Measurements from ENCODE around the gene NR0B2. TPM values are rescaled to one million over a fixed set of nuclear protein-coding genes. Genes with fewer than 3 reads are reported as not detected.
A peak's percentile ranks its signal among the peaks of the same experiment; 100 is the strongest.

The NR0B2 gene
- total and polyA plus RNA-seq, 2 of the 13 experiments (the other 11 are each of a cell fraction or from before 2014, with no cell fraction given) = 72.5 to 133 TPM

DNA sequence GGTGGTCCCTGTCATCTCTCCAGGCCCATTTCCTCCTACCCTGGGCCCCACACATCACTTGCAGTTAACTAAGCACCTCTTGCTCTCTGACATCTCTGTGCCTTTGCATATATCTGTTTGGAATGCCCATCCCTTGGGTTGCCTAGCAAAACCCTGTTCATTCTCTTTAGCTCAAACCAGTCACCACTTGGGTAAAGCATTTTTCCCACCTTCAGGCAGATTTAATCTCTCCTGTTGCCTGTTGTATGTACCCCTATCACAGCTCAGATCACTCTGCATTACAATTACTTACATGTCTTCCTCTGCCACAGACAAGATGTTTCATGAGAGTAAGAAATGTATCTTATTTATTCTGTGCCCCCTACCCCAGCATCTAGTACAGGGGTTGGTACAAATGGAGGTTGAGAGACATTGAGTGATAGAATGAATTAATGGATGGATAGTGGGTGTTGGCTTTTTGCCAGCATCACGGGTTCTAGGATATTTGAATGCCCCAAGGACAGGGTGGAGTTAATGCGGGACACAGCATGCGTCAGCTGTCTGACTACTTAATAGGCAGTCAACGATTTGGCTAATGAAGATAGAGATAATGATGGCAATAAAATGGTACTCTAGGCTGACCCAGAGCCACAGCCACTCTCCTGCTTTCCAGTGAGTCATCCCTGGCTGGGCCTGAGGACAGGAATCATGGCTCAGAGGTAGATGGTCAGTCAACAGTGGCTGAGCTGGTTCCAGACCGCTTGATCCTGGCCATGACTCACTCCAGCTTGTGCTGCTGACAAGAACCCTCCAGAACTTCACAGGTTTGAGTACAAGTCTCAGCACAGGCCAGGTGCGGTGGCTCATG lies 6.5 kb downstream of the NR0B2 start:
- Histone ChIP-seq H4K20me1 (ENCODE audit: insufficient read depth, low read length) (peaks cover 9% of the 10 kb centered on the region; the same call in 1 of the 2 replicates), H3K36me3 (replicated peaks in 1 of 2; ENCODE audit: control insufficient read depth in 1 of 2, insufficient read depth in 2 of 2, low read length in 2 of 2) (peaks cover 3 to 8% of the 10 kb centered on the region in 2 experiments; a peak in 3 of 5 replicates), H3K79me2 (ENCODE audit: insufficient read depth, low read length) (peaks cover 16% of the 10 kb centered on the region), H3K4me3 (replicated peaks in 1 of 3; ENCODE audit: insufficient read depth in 1 of 3, low read depth in 2 of 3, low read length in 3 of 3) (no peak overlapping the region), H2AFZ (ENCODE audit: low read length) (no peak overlapping the region), H3K4me2 (ENCODE audit: low read depth, low read length) (no peak overlapping the region), H3K9ac (ENCODE audit: insufficient read depth, low read depth, low read length) (no peak overlapping the region), H3K4me1 (ENCODE audit: insufficient read depth, low read length) (peaks cover 73% of the 10 kb centered on the region), H3K27ac (ENCODE audit: extremely low read length, insufficient read depth, low read length) (peak overlapping the region; percentile 22), H3K9me3 (ENCODE audit: low read length) (no peaks in the 10 kb centered on the region), H3K27me3 (ENCODE audit: control insufficient read depth in 1 of 2, insufficient read depth in 2 of 2, low read length in 2 of 2) (no peaks in the 10 kb centered on the region; a peak in 1 of 5 replicates)
- DNase-seq (ENCODE audit: low spot score) = peak; percentile 77
- in situ Hi-C loops (cut with HindIII; ENCODE audit: extremely low pct_ligation_motif_present, low pct_unique_long_range_greater_than_20kb) = no loop called here
- ChIA-PET POLR2A (interaction anchor here (0.7 to 11.5 kb wide), 8 partner anchors 8 to 89 kb away, joined by 3 to 371 read pairs (median 4); partner anchors contain the start of genes GPATCH3 and GPN2), CTCF (ENCODE audit: low intra/inter-chr PET ratio, low total read pairs) (no interaction called here)
- no TSS peak for BruUV-seq (replicated peaks)
- intact Hi-C loops (cut with micrococcal nuclease; ENCODE audit: unreplicated experiment) = no loop called here
- WGBS (ENCODE audit: low lambda C conversion rate) = 53% methylated on average over 6 of the region's 6 CpGs
- peak; percentile 18 for FAIRE-seq
- ATAC-seq = peak; percentile 61
- TF ChIP-seq, protein P1, sequence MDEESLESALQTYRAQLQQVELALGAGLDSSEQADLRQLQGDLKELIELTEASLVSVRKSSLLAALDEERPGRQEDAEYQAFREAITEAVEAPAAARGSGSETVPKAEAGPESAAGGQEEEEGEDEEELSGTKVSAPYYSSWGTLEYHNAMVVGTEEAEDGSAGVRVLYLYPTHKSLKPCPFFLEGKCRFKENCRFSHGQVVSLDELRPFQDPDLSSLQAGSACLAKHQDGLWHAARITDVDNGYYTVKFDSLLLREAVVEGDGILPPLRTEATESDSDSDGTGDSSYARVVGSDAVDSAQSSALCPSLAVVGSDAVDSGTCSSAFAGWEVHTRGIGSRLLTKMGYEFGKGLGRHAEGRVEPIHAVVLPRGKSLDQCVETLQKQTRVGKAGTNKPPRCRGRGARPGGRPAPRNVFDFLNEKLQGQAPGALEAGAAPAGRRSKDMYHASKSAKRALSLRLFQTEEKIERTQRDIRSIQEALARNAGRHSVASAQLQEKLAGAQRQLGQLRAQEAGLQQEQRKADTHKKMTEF (CRISPR knock-in tag; IDR thresholded peaks at IDR 0.05) = 0 out of 2 replicates have a peak, but pooled peaks have one; percentile 28
- TF ChIP-seq POLR2AphosphoS2 (IDR thresholded peaks at IDR 0.05; ENCODE audit: low read depth, low read length) = no peak
- TF ChIP-seq FOXK1 (CRISPR knock-in tag; IDR thresholded peaks at IDR 0.05; ENCODE audit: borderline replicate concordance, low read depth) = no peak; the same call in 1 of the 2 replicates
- TF ChIP-seq CAMTA2 (CRISPR knock-in tag; IDR thresholded peaks at IDR 0.05; ENCODE audit: borderline replicate concordance) = no peak
- 0 out of 2 replicates have a peak, but pooled peaks have one; percentile 10 for TF ChIP-seq TARDBP (CRISPR knock-in tag; IDR thresholded peaks at IDR 0.05)
- peak; percentile 77; the same call in 1 of the 2 replicates for TF ChIP-seq ZBTB38 (CRISPR knock-in tag; IDR thresholded peaks at IDR 0.05)
- TF ChIP-seq ZNF775 (CRISPR knock-in tag; IDR thresholded peaks at IDR 0.05; ENCODE audit: borderline replicate concordance) = no peak
- 0 out of 2 replicates have a peak, but pooled peaks have one; percentile 11 for TF ChIP-seq CREB1 (IDR thresholded peaks at IDR 0.05)
- no peak for TF ChIP-seq CREB1 (CRISPR knock-in tag; IDR thresholded peaks at IDR 0.05)
- no peak for TF ChIP-seq MED8 (CRISPR knock-in tag; IDR thresholded peaks at IDR 0.05; ENCODE audit: insufficient replicate concordance)
- TF ChIP-seq ZNF354B (CRISPR knock-in tag; IDR thresholded peaks at IDR 0.05) = no peak
- no peak for TF ChIP-seq DMAP1 (CRISPR knock-in tag; IDR thresholded peaks at IDR 0.05)
- no peak for TF ChIP-seq AHR (CRISPR knock-in tag; IDR thresholded peaks at IDR 0.05)
- 0 out of 2 replicates have a peak, but pooled peaks have one; percentile 15 for TF ChIP-seq MIXL1 (CRISPR knock-in tag; IDR thresholded peaks at IDR 0.05)
- TF ChIP-seq MAFF (IDR thresholded peaks at IDR 0.05; ENCODE audit: low read depth, low read length) = no peak
- TF ChIP-seq ZNF225 (CRISPR knock-in tag; IDR thresholded peaks at IDR 0.05) = no peak
- TF ChIP-seq, protein P2, sequence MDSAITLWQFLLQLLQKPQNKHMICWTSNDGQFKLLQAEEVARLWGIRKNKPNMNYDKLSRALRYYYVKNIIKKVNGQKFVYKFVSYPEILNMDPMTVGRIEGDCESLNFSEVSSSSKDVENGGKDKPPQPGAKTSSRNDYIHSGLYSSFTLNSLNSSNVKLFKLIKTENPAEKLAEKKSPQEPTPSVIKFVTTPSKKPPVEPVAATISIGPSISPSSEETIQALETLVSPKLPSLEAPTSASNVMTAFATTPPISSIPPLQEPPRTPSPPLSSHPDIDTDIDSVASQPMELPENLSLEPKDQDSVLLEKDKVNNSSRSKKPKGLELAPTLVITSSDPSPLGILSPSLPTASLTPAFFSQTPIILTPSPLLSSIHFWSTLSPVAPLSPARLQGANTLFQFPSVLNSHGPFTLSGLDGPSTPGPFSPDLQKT (CRISPR knock-in tag; IDR thresholded peaks at IDR 0.05; ENCODE audit: borderline replicate concordance) = no peak
- TF ChIP-seq ZNF230 (CRISPR knock-in tag; IDR thresholded peaks at IDR 0.05) = no peak
- TF ChIP-seq ZNF598 (CRISPR knock-in tag; IDR thresholded peaks at IDR 0.05; ENCODE audit: borderline replicate concordance) = no peak
- TF ChIP-seq ZNF557 (CRISPR knock-in tag; IDR thresholded peaks at IDR 0.05) = no peak
- TF ChIP-seq RXRA (CRISPR knock-in tag; IDR thresholded peaks at IDR 0.05) = peak; percentile 51; the same call in 1 of the 2 replicates

Measured in HepG2 (cell line).